HL-60/S4 treated with retinoic acid at 250 ng/mL for 4 days and 3 days (cell line): ENCODE data around the gene TMEM266.
"Not testable (repeated sequence)": the region's sequence is repeated elsewhere in the genome, so short reads cannot be mapped to it uniquely, and the experiment has no call there.

Experiments used
- in situ Hi-C: fragments of 300-500 bp; cut with MboI; formaldehyde crosslinking; loops from 2 replicates; pipeline ENCODE4 v1.7.0; 2022; ENCODE audit warnings: low sequenced_read_pairs

Gene TMEM266

GRCh38 chr15:76059320-76060117 is at the start of gene TMEM266:
TMEM266 (plus strand) TSS chr15:76059985; CDS start chr15:76134264, 74,279 bp downstream.
- in situ Hi-C loops, result no loop called here

GRCh38 chr15:76010613-76011012 is 49.2 kb upstream of the TMEM266 start:
- in situ Hi-C loops, result no loop called here

DNA sequence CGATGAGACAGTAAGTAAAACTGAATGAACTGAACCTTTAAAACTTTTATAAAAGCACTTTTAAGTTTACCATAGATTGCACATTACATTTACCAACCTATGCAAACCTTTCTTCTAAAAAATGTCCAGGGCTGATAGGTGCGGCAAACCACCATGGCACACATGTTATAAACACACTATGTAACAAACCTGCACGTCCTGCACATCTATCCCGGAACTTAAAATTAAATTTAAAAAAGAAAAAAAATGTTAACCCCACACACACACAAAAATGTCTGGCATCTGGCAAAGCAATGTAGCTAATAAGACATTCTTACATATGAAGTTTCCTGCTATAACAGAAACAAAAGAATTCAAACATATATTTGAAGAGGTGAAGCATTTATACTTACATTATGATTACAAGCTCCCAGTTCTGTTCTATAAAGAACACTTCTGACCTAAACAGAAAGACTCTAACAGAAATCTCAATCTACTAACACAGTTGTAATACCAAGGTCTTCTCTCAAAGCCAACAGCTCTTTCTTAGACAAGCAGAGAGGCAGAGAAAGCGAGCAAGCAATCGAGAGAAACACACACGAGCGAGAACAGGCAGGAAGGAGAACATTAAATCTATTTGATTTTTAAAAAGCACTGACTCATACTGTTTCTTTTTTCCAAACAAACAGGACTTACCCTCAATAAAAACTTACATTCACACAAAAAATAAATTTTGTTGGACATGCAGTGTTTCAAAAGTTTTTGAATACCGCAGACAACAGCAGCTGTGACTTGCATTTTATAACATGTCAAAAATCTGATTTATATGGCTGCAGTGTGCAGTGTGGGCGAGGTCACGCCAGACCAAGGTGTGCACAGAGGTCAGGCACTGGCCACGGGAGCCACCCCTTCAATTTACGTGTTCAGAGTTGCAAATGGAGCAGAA is 47.9 kb upstream of the TMEM266 start, which contains the start of gene NRG4:
Gene NRG4 (minus strand): TSS at position 798 of the 925 bp plus-strand sequence. CDS start 1,194 bp downstream, outside the sequence.
- in situ Hi-C loops, result no loop called here

- in situ Hi-C loops, result not testable (repeated sequence)
These were observed 46.3 kb upstream of the TMEM266 start for GRCh38 chr15:76013470-76013869.

DNA sequence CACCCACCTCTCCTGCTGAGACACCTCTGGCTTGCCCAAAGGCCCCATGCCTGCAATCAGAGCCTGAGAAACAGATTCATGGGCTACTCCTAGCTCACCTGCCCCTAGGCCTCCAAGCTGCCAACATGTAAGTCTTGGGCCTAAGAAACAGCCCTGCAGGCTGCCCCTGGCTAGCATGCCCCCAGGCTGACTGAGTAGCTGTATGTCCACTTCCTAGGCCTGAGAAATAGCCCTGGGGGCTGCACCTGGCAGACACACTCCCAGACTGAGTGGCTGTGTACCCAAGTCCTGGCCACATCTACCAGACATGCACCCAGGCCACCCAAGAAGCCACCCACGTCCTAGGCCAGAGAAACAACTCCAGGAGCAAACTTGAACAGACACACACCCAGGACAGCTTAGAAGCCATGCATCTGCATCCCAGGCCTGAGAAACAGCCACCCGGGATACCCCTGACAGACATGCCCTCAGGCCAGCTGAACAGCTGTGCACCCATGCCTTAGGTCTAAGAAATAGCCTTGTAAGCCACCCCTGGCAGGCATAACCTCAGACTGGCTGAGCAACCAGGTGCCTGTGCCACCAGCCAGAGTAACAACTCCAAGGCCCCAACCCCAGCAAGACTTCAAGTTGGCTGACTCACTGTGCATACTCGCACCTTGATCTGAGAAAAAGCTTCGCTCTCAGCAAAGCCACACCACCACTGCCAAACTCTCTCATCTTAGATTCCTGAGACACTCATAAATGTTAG is 35.6 kb upstream of the TMEM266 start:
- in situ Hi-C loops, result no loop called here

- in situ Hi-C loops, result no loop called here
These were observed 27.7 kb upstream of the TMEM266 start for GRCh38 chr15:76032046-76032445.

GRCh38 chr15:76033438-76033837 is 26.3 kb upstream of the TMEM266 start:
- in situ Hi-C loops, result no loop called here

GRCh38 chr15:76034111-76034510 is 25.7 kb upstream of the TMEM266 start:
- in situ Hi-C loops, result no loop called here

- in situ Hi-C loops, result no loop called here
These were observed 24.2 kb upstream of the TMEM266 start for GRCh38 chr15:76035593-76035992.

- in situ Hi-C loops, result no loop called here
These were observed 21.3 kb upstream of the TMEM266 start for GRCh38 chr15:76038512-76038911.

- in situ Hi-C loops, result not testable (repeated sequence)
These were observed 5.6 kb upstream of the TMEM266 start for GRCh38 chr15:76054201-76054600.

DNA sequence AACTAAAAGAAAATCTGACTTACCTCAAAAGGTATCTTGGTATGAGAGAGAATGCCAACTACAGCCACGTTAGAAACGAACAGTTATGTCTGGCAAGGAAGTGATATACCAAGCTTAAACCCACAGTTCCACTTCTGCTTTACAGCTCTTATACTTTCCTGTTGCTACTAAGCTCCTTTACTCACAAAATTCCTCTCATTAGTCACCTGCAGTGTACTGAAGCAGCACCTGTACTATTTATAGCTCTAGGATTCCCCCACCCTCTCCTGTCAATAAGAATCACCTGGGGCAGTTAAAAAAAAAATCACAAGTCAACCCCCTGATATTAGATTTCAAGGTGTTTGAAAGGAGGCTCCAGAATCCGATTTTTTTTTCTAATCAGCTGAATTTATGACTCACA is 2.9 kb upstream of the TMEM266 start:
- in situ Hi-C loops, result no loop called here

GRCh38 chr15:76057332-76058000 is 2.3 kb upstream of the TMEM266 start:
- in situ Hi-C loops, result no loop called here

DNA sequence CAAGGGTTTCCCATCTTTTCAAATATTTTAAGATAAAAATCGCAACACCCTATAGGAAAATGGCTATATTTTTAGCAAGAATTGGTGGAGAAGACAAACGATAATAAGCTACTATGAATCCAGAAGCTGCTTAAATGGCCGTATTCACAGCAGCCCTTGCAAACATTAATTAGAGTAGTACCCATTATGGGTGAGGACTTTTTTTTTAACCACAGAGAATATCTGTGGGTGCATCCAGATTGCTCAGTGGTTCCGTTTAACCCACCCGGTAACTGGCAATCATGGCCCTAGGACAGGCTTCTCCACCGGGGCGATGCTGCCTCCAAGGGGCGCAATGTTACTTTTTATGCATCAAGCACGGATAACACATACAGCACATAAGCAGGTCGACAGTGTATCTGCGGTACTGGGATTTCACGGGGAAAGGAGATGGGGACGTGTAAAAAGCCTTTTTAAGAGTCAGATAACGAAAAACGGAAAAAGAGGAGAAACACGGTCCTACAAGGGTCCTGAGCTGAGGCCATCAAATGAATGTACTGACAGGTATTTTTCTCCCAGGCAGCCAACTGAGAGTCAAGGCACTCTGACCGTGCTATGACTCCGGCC is 968 bp upstream of the TMEM266 start:
- in situ Hi-C loops, result no loop called here

DNA sequence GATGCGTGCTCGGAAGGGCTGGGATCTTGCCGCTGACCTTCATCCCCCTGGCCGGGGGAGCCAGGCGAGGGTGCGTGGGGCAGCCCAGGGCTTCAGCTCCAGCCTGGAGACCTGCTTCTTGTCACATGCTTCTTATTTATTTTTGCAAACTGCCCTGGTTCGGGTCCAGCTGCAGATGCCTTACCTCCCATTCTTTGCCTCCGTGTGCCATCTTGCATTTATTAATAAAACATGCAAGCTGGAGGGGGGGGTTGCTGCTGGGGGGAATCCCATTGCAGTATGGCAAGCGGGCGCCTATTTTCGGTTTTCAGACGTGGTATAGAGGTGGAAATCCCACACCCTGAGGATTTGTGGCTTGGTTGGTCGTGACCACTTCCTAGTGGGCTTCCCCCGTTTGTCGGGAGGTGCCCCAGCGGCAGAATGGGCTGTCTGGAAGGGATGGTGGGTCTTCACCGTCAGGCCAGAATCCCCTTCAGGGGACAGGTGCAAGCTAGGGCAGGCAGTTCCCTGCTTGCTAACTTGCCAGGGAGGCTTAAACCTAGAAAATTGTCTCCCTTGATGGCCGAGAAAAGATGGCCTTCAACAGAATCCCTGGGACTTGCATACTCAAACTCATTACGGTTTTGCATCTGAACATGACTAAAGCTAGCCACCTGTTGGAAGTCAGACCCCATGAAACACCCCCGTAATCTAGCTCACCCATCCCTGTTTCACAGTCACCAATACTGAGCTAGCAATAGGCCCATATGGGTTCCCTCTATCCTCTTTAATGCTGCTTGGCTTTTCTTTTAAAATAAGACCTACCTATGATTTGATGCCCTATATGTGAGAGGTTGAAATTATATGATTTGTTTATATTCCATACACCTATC is 569 bp downstream of the TMEM266 start:
- in situ Hi-C loops, result no loop called here

GRCh38 chr15:76061700-76062099 is 1.9 kb downstream of the TMEM266 start:
- in situ Hi-C loops, result no loop called here

DNA sequence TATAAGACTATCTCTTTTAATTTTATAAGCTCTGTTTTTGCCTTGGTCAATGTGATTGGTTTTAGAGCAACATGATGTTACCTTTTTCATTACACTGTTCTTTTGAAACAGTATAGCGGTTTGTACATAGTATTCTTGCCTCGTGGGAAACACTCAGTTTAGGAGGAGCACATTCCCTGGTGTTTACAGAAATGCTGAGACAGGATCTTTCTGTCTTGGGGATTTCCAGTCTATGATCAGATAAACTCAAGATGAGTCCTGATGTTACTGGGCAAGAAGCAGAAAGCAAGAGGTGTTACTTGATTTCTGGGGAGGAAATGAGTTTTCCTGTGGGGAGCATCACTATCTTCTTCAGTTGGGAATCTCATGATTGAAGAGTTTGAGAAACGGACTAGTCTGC is 2.5 kb downstream of the TMEM266 start:
- in situ Hi-C loops, result no loop called here

DNA sequence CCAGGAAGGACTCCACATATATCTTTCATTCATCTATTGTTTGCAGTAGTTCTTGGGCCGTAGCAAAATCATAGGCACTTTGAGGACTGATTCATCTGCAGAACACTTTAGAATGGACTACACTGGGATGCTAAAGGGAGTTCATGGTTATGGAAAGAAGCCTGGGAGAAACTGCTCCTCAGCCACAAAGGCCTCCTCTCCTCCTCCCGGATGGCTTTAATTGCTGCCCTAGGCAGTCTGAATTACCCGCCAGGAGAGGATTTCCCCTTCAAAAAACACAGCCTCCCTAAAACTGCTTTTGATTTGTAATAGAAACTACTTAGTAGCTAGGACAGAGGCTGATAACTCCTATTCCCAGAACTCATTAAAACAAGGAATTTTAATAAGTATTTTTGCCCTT is 4.6 kb downstream of the TMEM266 start:
- in situ Hi-C loops, result no loop called here

DNA sequence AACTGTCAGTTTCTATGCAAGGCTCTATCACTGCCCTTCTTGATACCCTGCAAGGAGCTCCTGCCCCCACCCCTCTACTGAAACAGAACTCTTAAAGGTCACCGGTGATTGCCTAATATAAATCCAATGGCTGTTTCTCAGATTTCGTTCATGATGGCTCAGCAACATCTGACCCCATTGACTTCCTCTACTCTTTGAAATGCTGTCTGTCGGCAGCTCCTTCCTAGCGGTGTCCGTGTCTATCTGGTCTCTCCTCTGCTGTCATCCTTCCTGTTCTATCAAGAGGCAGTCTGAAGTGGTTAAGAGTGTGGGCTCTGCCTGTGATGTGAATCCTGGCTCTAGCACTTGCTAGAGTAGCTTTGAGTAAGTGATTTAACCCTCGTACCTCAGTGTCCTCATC is 5.5 kb downstream of the TMEM266 start:
- in situ Hi-C loops, result no loop called here
